Fibroblast of skin of left quadriceps (primary cell): ENCODE results near the gene PTPN21.
A peak's percentile ranks its signal among the peaks of the same experiment; 100 is the strongest.
"Not testable (repeated sequence)": the region's sequence is repeated elsewhere in the genome, so short reads cannot be mapped to it uniquely, and the experiment has no call there.

ENCODE experiments used
- DNase-seq, 2 experiments: peaks; one replicate each; pipeline ENCODE4 v3.0.0-alpha.2; 2013; ENCODE audit warnings: low read depth in 2 of 2

PTPN21 gene

GRCh38 chr14:88551980-88552431 is 2.8 kb downstream of the PTPN21 start:
- DNase-seq, result no peak

DNA sequence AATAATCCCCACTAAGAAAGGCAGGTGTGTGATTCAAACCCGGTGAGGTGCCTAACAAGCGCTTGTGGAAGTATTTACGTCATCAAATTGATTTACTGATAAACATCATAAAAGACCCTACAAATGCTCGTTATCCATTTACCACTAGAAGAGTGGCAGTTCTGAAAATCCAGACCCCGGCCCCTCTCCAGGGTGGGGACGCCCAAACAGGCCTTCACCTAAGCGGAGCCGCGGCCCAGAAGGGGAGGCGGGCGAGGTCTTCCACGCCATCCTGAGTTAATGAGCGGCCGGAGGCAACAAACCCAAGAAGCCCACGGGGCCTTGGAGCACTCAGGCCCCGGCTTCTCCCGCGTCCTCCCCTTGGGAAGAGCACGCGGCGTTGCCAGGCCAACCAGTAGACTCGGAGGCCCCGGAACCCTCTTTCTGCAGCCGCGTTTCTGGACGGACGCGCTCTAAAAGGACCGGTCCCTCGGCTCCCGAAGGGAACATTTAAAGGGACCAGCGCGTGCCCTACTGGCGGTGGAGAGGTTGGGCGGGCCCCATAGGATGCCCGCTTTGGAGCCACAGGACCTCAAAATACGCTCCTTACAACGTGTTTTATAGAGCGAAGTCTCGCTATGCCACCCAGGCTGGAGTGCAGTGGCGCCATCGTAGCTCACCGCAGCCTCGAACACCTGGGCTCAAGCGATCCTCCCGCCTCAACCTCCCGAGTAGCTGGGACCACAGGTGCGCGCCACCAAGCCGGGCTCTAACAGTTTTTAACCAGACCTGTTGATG is 3.5 kb downstream of the PTPN21 start:
- peak; percentile 68 to 71 for DNase-seq

- no peak for DNase-seq
These were observed 4.7 kb downstream of the PTPN21 start for GRCh38 chr14:88550078-88550477.

- no peak for DNase-seq
These were observed 7.4 kb downstream of the PTPN21 start for GRCh38 chr14:88547386-88547780.

GRCh38 chr14:88546621-88547385 is 8.0 kb downstream of the PTPN21 start:
- no peak for DNase-seq

DNA sequence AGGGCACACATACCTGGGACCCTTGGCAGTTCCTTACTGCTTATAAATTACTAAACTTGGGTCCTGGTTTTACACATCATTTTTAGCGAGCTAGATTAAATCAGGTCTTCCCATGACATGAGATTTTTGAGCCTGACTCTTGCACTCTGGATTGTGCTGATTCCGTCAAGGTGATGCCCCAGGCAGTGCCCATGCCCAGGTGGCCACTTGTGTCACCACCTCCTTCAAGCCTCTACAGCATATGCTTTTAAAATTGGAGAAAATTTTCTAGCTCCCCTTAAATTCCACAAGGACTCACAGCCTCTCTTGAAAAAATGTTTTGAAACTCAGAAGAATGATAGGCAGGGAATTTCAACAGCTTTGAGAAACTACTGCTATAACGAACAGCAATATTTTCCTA is 9.6 kb downstream of the PTPN21 start:
- DNase-seq, result no peak

DNA sequence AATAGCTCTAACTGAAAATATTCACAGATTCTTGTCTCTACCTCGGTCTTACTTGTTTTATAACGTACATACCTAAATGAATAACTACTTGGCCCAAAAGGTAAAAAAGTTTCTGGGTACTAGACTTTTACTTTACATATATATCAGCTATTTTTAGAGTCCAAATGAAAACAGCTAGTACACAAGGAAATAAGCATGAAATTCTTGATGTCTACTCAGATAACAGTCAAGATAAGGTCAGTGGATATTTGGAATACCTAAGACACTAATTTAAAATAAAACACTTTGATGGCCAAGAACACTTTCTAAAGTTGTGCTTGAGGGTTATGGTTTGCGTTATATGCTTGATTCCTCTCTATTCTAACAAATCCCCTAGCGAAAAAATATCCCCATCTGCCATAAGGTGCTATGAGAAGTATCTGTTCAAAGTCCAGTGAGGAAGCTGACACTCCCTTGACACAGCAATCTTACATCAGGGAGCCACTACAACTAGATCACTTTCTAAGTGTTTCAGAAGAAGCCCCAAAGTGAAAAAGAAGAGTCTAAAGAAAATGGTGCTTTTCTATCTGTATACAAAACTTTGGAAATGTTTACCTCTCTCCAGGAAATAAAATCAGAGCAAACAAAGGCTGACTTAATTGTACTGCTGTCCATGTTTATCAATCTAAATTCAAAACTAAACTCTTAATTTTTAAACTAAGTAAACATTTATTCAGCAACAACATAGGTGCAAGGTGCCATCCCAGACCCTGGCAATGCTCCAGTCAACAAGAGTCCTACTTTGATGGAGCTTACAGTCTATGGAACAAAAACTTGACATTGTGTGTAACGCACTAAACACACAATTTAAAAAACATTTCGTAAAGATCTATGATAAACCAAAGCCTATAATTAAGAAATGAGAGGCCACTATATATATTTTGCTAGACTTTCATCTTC is 11.7 kb downstream of the PTPN21 start:
- no peak for DNase-seq

- DNase-seq, result no peak
These were observed 13.5 kb downstream of the PTPN21 start for GRCh38 chr14:88541324-88541723.

GRCh38 chr14:88535813-88536212 is 19.0 kb downstream of the PTPN21 start:
- DNase-seq, result no peak

DNA sequence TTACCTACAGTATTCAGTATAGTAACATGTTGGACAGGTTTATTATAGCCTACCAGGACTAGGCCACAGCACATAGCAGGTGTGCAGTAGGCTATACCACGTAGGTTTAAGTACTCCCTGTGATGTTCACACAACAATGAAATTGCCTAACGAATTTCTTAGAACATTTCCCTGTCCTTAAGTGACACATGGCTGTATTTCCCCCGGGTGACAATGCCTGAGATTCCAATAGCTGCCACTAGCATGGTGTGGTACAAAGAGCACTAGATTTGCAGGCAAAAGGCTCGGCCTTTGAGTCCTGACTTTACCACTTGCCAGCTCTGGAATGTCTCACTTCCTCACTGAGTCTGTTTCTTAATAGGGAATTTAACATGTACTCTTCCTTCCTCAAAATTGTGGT is 19.7 kb downstream of the PTPN21 start:
- no peak for DNase-seq

GRCh38 chr14:88533064-88533602 is 21.7 kb downstream of the PTPN21 start:
- no peak for DNase-seq

- not testable (repeated sequence) for DNase-seq
These were observed 24.9 kb downstream of the PTPN21 start for GRCh38 chr14:88529889-88530288.

- DNase-seq, result no peak
These were observed 32.4 kb downstream of the PTPN21 start for GRCh38 chr14:88522393-88522792.

DNA sequence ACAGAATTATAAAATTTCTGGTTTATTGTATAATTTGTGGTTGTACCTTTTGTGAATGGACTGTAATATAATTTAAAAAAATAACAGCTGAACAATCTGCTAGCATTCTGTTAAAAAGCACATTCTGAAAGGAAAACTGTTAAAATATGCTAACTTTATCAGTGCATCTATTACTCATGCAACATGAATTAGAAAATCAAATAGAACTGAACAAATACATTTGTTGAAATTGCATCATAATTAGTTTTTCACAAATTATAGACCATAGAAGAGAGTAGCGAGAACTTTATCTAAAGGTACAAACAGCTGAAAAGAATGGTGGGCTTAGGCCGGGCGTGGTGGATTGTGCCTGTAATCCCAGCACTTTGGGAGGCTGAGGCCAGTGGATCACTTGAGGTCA is 33.0 kb downstream of the PTPN21 start:
- DNase-seq, result no peak

DNA sequence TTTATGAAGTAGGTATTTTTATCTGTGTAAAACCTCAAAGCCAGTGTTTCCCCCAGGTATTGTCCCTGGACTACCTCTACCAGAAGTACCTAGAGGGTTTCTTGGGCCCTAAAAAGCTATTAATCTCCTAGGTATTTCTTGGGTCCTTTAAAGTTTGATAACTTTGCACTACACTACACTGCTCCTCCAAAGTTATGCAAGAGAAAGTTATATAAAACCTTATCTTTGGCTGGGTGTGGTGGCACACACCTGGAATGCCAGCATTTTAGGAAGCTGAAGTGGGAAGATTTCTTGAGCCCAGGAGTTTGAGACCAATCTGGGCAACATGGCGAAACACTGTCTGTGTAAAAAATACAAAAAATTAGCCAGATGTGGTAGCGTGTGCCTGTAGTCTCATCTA is 34.9 kb downstream of the PTPN21 start:
- no peak for DNase-seq

DNA sequence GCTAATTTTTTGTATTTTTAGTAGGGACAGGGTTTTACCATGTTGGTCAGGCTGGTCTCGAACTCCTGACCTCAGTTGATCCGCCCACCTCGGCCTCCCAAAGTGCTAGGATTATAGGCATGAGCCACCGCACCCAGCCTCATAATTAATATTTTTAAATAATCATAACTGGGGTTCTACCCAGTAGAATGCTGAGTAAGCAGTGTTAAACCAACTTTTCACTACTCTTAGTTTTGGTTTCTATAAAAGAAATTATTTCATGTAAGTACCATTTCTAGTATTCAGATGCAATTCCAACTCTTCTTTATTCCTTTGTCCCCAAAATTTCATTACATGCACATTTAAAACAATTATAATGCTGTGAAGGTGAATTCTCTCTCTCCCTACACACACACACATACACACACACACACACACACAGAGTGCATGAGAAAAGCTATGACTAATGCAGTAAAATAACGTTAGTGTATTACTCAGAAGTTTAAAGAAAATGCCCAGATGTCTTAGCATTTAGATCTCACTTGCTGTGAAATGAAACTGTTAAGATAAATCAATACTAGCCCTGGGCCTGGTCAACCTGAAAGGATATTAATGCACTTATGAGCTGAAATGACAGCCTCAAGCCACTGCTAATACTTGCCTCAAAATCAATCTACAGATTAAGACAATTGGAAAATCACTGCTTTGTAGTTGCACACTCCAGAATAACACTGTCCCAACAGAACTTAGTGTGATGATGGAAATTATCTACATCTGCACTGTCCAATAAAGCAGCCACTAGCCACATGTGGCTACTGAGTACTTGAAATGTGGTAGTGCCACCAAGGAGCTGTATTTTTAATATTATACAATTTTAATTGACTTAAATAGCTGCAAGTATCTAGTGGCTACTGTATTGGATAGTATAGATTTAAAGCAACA is 36.0 kb downstream of the PTPN21 start:
- peak; percentile 38 for DNase-seq

GRCh38 chr14:88516861-88517357 is 37.9 kb downstream of the PTPN21 start:
- DNase-seq, result no peak

GRCh38 chr14:88515499-88516221 is 39.1 kb downstream of the PTPN21 start:
- DNase-seq, result no peak

- DNase-seq, result no peak
These were observed 47.6 kb downstream of the PTPN21 start for GRCh38 chr14:88507208-88507607.

DNA sequence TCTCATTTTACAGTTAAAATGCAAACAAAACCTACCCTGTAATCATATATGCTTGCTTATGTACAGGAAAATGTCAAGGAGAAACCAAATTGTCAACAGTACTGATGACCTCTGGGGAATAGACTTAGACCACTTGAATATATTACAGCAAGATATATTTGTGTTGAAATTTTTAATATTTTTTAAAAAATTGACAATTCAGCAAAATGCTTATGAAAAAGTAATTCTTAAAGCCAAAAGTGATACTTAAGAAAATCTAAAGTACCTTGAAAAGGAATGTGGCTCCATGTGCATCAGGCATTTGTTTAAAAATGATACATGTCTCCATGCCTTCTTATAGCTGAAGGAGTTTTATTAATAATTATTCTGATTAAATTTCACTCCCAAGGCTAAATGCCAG is 49.2 kb downstream of the PTPN21 start:
- DNase-seq, result no peak
